ENCODE data around the gene STT3A. TPM values are rescaled to one million over a fixed set of nuclear protein-coding genes. Genes with fewer than 3 reads are reported as not detected.

Gene STT3A
- total and polyA plus RNA-seq, 7 donors, result 10.8 to 62.7 (median 49.3) TPM

- 1% methylated on average over 30 of the region's 30 CpGs for WGBS, 2 donors
- TF ChIP-seq POLR2AphosphoS5 (IDR thresholded peaks at IDR 0.05) (peak in 1 of 4 donors; percentile 11), EP300 (IDR thresholded peaks at IDR 0.05) (no peak)
- Histone ChIP-seq H3K4me3 (peak overlapping the region; percentile 59 to 96 (median 78)), H3K27ac (peak overlapping the region; percentile 96 to 98 (median 98)), H3K9me3 (no peaks in the 10 kb centered on the region), H3K36me3 (peaks cover 0 to 9% (median 0%) of the 10 kb centered on the region in 4 donors), H3K4me1 (peaks cover 0 to 33% (median 22%) of the 10 kb centered on the region in 4 donors), H3K27me3 (no peaks in the 10 kb centered on the region)
- DNase-seq, result peak; percentile 78
- intact Hi-C loops (cut with DNase I), result loop anchor here (1.0 to 10.0 kb wide), 6 partner anchors 33 to 673 kb away; partner anchors contain the start of genes CCDC15, CHEK1, FEZ1 and FOXRED1
These were observed 875 bp upstream of the STT3A start for GRCh38 chr11:125591649-125592304.

GRCh38 chr11:125593114-125593820 lies 615 bp downstream of the STT3A start:
- 0 to 1% methylated on average over 18 of the region's 18 CpGs for WGBS, 2 donors
- H3K4me3 ChIP-seq, result peak overlapping the region; percentile 71 to 96 (median 78)
- H3K9me3 ChIP-seq, result no peaks in the 10 kb centered on the region
- H3K27ac ChIP-seq, result peak overlapping the region; percentile 79 to 96 (median 84)
- H3K36me3 ChIP-seq, result peaks cover 0 to 24% (median 7%) of the 10 kb centered on the region in 4 donors
- peaks cover 0 to 33% (median 22%) of the 10 kb centered on the region in 4 donors for H3K4me1 ChIP-seq
- intact Hi-C loops (cut with DNase I), result loop anchor here (2.0 to 10.0 kb wide), 5 partner anchors 32 to 672 kb away; partner anchors contain the start of genes CCDC15, CHEK1, FOXRED1 and SRPRA
- TF ChIP-seq POLR2AphosphoS5 (IDR thresholded peaks at IDR 0.05) (no peak), EP300 (IDR thresholded peaks at IDR 0.05) (no peak)
- no peak for DNase-seq
- no peaks in the 10 kb centered on the region for H3K27me3 ChIP-seq

GRCh38 chr11:125594958-125595357 lies 2.3 kb downstream of the STT3A start:
- no peaks in the 10 kb centered on the region for H3K9me3 ChIP-seq
- 58 to 69% methylated on average over 3 of the region's 3 CpGs for WGBS, 2 donors
- H3K4me3 ChIP-seq, result no peak overlapping the region
- DNase-seq, result no peak
- intact Hi-C loops (cut with DNase I), result loop anchor here (5.0 to 10.0 kb wide), 4 partner anchors 250 to 670 kb away; partner anchors contain the start of genes CCDC15, FOXRED1, SRPRA and TMEM218
- H3K27ac ChIP-seq, result no peak overlapping the region
- H3K27me3 ChIP-seq, result no peaks in the 10 kb centered on the region
- H3K36me3 ChIP-seq, result peaks cover 0 to 41% (median 13%) of the 10 kb centered on the region in 4 donors
- TF ChIP-seq CTCF (IDR thresholded peaks at IDR 0.05) (no peak), POLR2AphosphoS5 (IDR thresholded peaks at IDR 0.05) (no peak), EP300 (IDR thresholded peaks at IDR 0.05) (no peak), POLR2A (IDR thresholded peaks at IDR 0.05) (no peak)
- peaks cover 0 to 33% (median 22%) of the 10 kb centered on the region in 4 donors for H3K4me1 ChIP-seq

GRCh38 chr11:125600663-125601062 lies 8.0 kb downstream of the STT3A start:
- H3K36me3 ChIP-seq, result peaks cover 16 to 98% (median 62%) of the 10 kb centered on the region in 4 donors

GRCh38 chr11:125603207-125603606 lies 10.6 kb downstream of the STT3A start:
- H3K27me3 ChIP-seq, result no peaks in the 10 kb centered on the region
- TF ChIP-seq EP300 (IDR thresholded peaks at IDR 0.05) (no peak), POLR2A (IDR thresholded peaks at IDR 0.05) (no peak), POLR2AphosphoS5 (IDR thresholded peaks at IDR 0.05) (no peak), CTCF (IDR thresholded peaks at IDR 0.05) (no peak)
- H3K4me1 ChIP-seq, result no peaks in the 10 kb centered on the region
- peaks cover 30 to 100% (median 78%) of the 10 kb centered on the region in 4 donors for H3K36me3 ChIP-seq
- 92 to 95% methylated on average over 3 of the region's 3 CpGs for WGBS, 2 donors
- DNase-seq, result no peak
- intact Hi-C loops (cut with DNase I), result no loop called here
- H3K4me3 ChIP-seq, result no peak overlapping the region
- no peaks in the 10 kb centered on the region for H3K9me3 ChIP-seq
- H3K27ac ChIP-seq, result no peak overlapping the region

More at GRCh38 chr11:125600663-125601062, 8.0 kb downstream of the STT3A start:
- 94 to 96% methylated on average over 2 of the region's 2 CpGs for WGBS, 2 donors
- DNase-seq, result no peak
- Histone ChIP-seq H3K9me3 (no peaks in the 10 kb centered on the region), H3K4me1 (peaks cover 0 to 2% (median 0%) of the 10 kb centered on the region in 4 donors), H3K27me3 (no peaks in the 10 kb centered on the region), H3K27ac (no peak overlapping the region), H3K4me3 (no peak overlapping the region)
- TF ChIP-seq POLR2A (IDR thresholded peaks at IDR 0.05) (no peak), POLR2AphosphoS5 (IDR thresholded peaks at IDR 0.05) (no peak), CTCF (IDR thresholded peaks at IDR 0.05) (no peak), EP300 (IDR thresholded peaks at IDR 0.05) (no peak)
- intact Hi-C loops (cut with DNase I), result no loop called here
